HCT116 (cell line): ENCODE measurements around the gene SOX6. TPM values are rescaled to one million over a fixed set of nuclear protein-coding genes. Genes with fewer than 3 reads are reported as not detected.

Source experiments
- ATAC-seq: fragments of 200-7000 bp; cut with Tn5 transposase; 2 replicates; pipeline ENCODE4 v1.9.1; 2020; ENCODE audit warnings: mild to moderate bottlenecking, moderate library complexity
- BruUV-seq: library from RNA; stranded (reverse); fragments of 400-500 nt; replicated peaks from 2 replicates; lab custom pipeline; 2021; lab: Mats Ljungman, UMichigan
- CTCF ChIA-PET: fragments of 300-600 bp; sonication (Branson Sonifier 250); formaldehyde crosslinking; loops from one replicate; lab custom pipeline; 2021; ENCODE audit warnings: antibody characterized with exemption; lab: Charles Lee
- POLR2A ChIA-PET: fragments of 300-600, 350-600 bp; sonication (Branson Sonifier 250); formaldehyde crosslinking; loops from one replicate; lab custom pipeline; 2021; ENCODE audit warnings: antibody characterized with exemption; lab: Charles Lee
- RAD21 ChIA-PET, 2 experiments: fragments of 300-600 bp; sonication (Branson Sonifier 250); formaldehyde crosslinking; loops; one replicate each; lab custom pipeline; 2023; ENCODE audit warnings: low total read pairs in 2 of 2; ENCODE audit not compliant: uncharacterized antibody in 2 of 2, unreplicated experiment in 2 of 2, low non-redundant PET in 1 of 2; lab: Charles Lee
- DNase-seq: peaks from one replicate; pipeline ENCODE4 v3.0.0-alpha.2; 2010; ENCODE audit warnings: low read depth, low spot score
- H2AFZ ChIP-seq: fragments of 200-600 bp; shearing (Covaris generic), sonication (generic); 2 replicates; pipeline ENCODE4 v1.6.1; 2017; ENCODE audit warnings: low read depth, mixed run types, mixed read lengths, antibody characterized with exemption, low read length; ENCODE audit not compliant: poor library complexity, severe bottlenecking
- H3K27ac ChIP-seq: 2 replicates; pipeline ENCODE4 v1.5.1; 2012; ENCODE audit warnings: low read depth, low read length
- H3K27me3 ChIP-seq: fragments of 200-600 bp; sonication (generic); 2 replicates; pipeline ENCODE4 v1.6.1; 2016; ENCODE audit warnings: mixed run types, low read length, mixed read lengths; ENCODE audit not compliant: insufficient read depth
- H3K36me3 ChIP-seq, 2 experiments: fragments of 200-500 bp in 1 of 2; fragments of 200-600 bp in 1 of 2; sonication (Bioruptor generic) in 1 of 2; sonication (generic) in 1 of 2; 2 replicates each; pipeline versions ENCODE4 v1.5.1 to v1.6.1; 2014 to 2016; ENCODE audit warnings: low read length in 2 of 2, inconsistent platforms in 1 of 2, mixed read lengths in 1 of 2, mixed run types in 1 of 2; ENCODE audit not compliant: insufficient read depth in 2 of 2, control insufficient read depth in 1 of 2
- H3K4me1 ChIP-seq, 2 experiments: fragments of 200-600 bp in 1 of 2; sonication (generic) in 1 of 2; 2 replicates each; pipeline versions ENCODE4 v1.5.1 to v1.6.1; 2012 to 2017; ENCODE audit warnings: low read length in 2 of 2, inconsistent platforms in 1 of 2, mild to moderate bottlenecking in 1 of 2, mixed read lengths in 1 of 2, mixed run types in 1 of 2, moderate library complexity in 1 of 2; ENCODE audit not compliant: insufficient read depth in 2 of 2, control insufficient read depth in 1 of 2
- H3K4me2 ChIP-seq: fragments of 200-600 bp; sonication (generic); 2 replicates; pipeline ENCODE4 v1.6.1; 2017; ENCODE audit warnings: mixed run types, low read length, mixed read lengths
- H3K4me3 ChIP-seq, 2 experiments: fragments of 200-600 bp in 1 of 2; sonication (generic) in 1 of 2; replicated peaks in 1 of 2; 2 replicates each; pipeline ENCODE4 v1.5.1; 2011 to 2016; ENCODE audit warnings: low read length in 2 of 2, control low read depth in 1 of 2, low read depth in 1 of 2, mild to moderate bottlenecking in 1 of 2, mixed read lengths in 1 of 2, mixed run types in 1 of 2
- H3K79me2 ChIP-seq: fragments of 200-600 bp; sonication (generic); 2 replicates; pipeline ENCODE4 v1.6.1; 2017; ENCODE audit warnings: mild to moderate bottlenecking, mixed run types, low read length, moderate library complexity, mixed read lengths; ENCODE audit not compliant: insufficient read depth
- H3K9ac ChIP-seq: fragments of 200-600 bp; sonication (generic); 2 replicates; pipeline ENCODE4 v1.6.1; 2016; ENCODE audit warnings: low read length, mixed read lengths
- H3K9me2 ChIP-seq: fragments of 200-600 bp; sonication (generic), shearing (Covaris generic); 2 replicates; pipeline ENCODE4 v1.6.1; 2017; ENCODE audit warnings: mixed run types, mild to moderate bottlenecking, moderate library complexity; ENCODE audit not compliant: insufficient read depth
- H3K9me3 ChIP-seq, 2 experiments: fragments of 200-500 bp in 1 of 2; fragments of 200-600 bp in 1 of 2; sonication (Bioruptor generic) in 1 of 2; sonication (generic) in 1 of 2; 2 replicates each; pipeline ENCODE4 v1.6.1; 2014 to 2017; ENCODE audit warnings: low read length in 2 of 2, mixed read lengths in 2 of 2, inconsistent platforms in 1 of 2, low read depth in 1 of 2, mild to moderate bottlenecking in 1 of 2, mixed run types in 1 of 2, moderate library complexity in 1 of 2; ENCODE audit not compliant: control insufficient read depth in 1 of 2, insufficient read depth in 1 of 2
- H4K20me1 ChIP-seq: fragments of 200-600 bp; sonication (generic), shearing (Covaris generic); 2 replicates; pipeline ENCODE4 v1.6.1; 2017; ENCODE audit warnings: mixed run types, mild to moderate bottlenecking, moderate library complexity; ENCODE audit not compliant: insufficient read depth
- ATF3 ChIP-seq: IDR thresholded peaks from 2 replicates; pipeline ENCODE4 v1.6.1; 2012
- CEBPB ChIP-seq: IDR thresholded peaks from 2 replicates; pipeline ENCODE4 v1.6.1; 2012; ENCODE audit warnings: low read depth
- ELF1 ChIP-seq: IDR thresholded peaks from 2 replicates; pipeline ENCODE4 v1.6.1; 2012; ENCODE audit warnings: low read depth, borderline replicate concordance
- EZH2 ChIP-seq: fragments of 200-600 bp; sonication (generic); IDR thresholded peaks from 2 replicates; pipeline ENCODE4 v1.6.1; 2017; ENCODE audit warnings: antibody characterized with exemption, mixed run types
- FOSL1 ChIP-seq: IDR thresholded peaks from 2 replicates; pipeline ENCODE4 v1.6.1; 2012; ENCODE audit warnings: low read depth
- JUND ChIP-seq: IDR thresholded peaks from 2 replicates; pipeline ENCODE4 v1.6.1; 2012
- POLR2A ChIP-seq: IDR thresholded peaks from 2 replicates; pipeline ENCODE4 v1.7.0; 2011; ENCODE audit warnings: borderline replicate concordance; ENCODE audit not compliant: insufficient read depth, insufficient read length; ENCODE audit errors: extremely low read depth
- POLR2AphosphoS5 ChIP-seq: IDR thresholded peaks from 2 replicates; pipeline ENCODE4 v1.6.1; 2011; ENCODE audit warnings: mild to moderate bottlenecking, low read depth, low read length, moderate library complexity
- SIN3A ChIP-seq: IDR thresholded peaks from 2 replicates; pipeline ENCODE4 v1.6.1; 2012; ENCODE audit warnings: low read depth
- ZFX ChIP-seq: fragments of 450-650 bp; IDR thresholded peaks from 2 replicates; pipeline ENCODE4 v1.6.1; 2017
- intact Hi-C: fragments of 100-400 bp; cut with micrococcal nuclease; formaldehyde crosslinking; loops from 2 replicates; pipeline ENCODE4 v1.10.0; 2022
- total RNA-seq: library from RNA; stranded (reverse); gene quantifications from one replicate; pipeline ENCODE4 v1.2.1, GENCODE V29; 2021; ENCODE audit not compliant: unreplicated experiment

The SOX6 gene
- total RNA-seq, 1 experiment from 2014 or later, result 0.81 TPM

GRCh38 chr11:15969281-15969680, 387.1 kb downstream of the SOX6 start:
- Histone ChIP-seq H3K79me2 (no peaks in the 10 kb centered on the region), H3K9ac (no peak overlapping the region)
- ChIA-PET RAD21 (no interaction called here), CTCF (interaction anchor here (1.4 to 2.6 kb wide), 2 partner anchors 19 to 815 kb away, joined by 3 to 11 read pairs; no protein-coding TSS in a partner anchor)
- TF ChIP-seq JUND (0 out of 2 replicates have a peak, but pooled peaks have one; percentile 15), POLR2A (no peak), POLR2AphosphoS5 (no peak), ATF3 (no peak), FOSL1 (peak; percentile 19; the same call in 1 of the 2 replicates), EZH2 (no peak), ELF1 (no peak), CEBPB (no peak)
- TF ChIP-seq, all 23 proteins: peak for 2
- no peaks in the 10 kb centered on the region for H3K9me2 ChIP-seq
- intact Hi-C loops, result no loop called here
- no TSS peak for BruUV-seq
- peak overlapping the region; percentile 55 for H3K4me2 ChIP-seq
- H3K27ac ChIP-seq, result no peak overlapping the region
- H3K4me1 ChIP-seq, result peaks cover 2 to 6% of the 10 kb centered on the region in 2 experiments; a peak in 2 of 4 replicates
- H2AFZ ChIP-seq, result peak overlapping the region; percentile 76
- H3K36me3 ChIP-seq, result no peaks in the 10 kb centered on the region
- no peaks in the 10 kb centered on the region for H3K9me3 ChIP-seq
- DNase-seq (no peak), ATAC-seq (no peak)
- POLR2A ChIA-PET, result no interaction called here
- no peaks in the 10 kb centered on the region for H3K27me3 ChIP-seq
- no peak overlapping the region for H3K4me3 ChIP-seq
- no peaks in the 10 kb centered on the region for H4K20me1 ChIP-seq

- BruUV-seq, result no TSS peak
- POLR2A ChIA-PET, result no interaction called here
Observed at GRCh38 chr11:15968461-15969130, 387.8 kb downstream of the SOX6 start.

More at GRCh38 chr11:15968461-15969130, 387.8 kb downstream of the SOX6 start:
- H3K9me2 ChIP-seq, result no peaks in the 10 kb centered on the region
- intact Hi-C loops, result no loop called here
- no peak overlapping the region for H3K4me2 ChIP-seq
- TF ChIP-seq ZFX (no peak), SIN3A (no peak), POLR2AphosphoS5 (no peak), CEBPB (no peak)
- no peaks in the 10 kb centered on the region for H3K27me3 ChIP-seq
- no peaks in the 10 kb centered on the region for H3K36me3 ChIP-seq
- H3K27ac ChIP-seq, result no peak overlapping the region
- CTCF ChIA-PET, result interaction anchor here (1.4 to 2.6 kb wide), 2 partner anchors 20 to 815 kb away, joined by 3 to 11 read pairs; no protein-coding TSS in a partner anchor
- no peak overlapping the region for H3K9ac ChIP-seq
- H2AFZ ChIP-seq, result no peak overlapping the region
- peaks cover 2 to 8% of the 10 kb centered on the region in 2 experiments; a peak in 2 of 4 replicates for H3K4me1 ChIP-seq
- no peaks in the 10 kb centered on the region for H3K79me2 ChIP-seq
- H3K4me3 ChIP-seq, result no peak overlapping the region
- no peaks in the 10 kb centered on the region for H3K9me3 ChIP-seq
- RAD21 ChIA-PET, result no interaction called here
- DNase-seq (no peak), ATAC-seq (no peak)
- H4K20me1 ChIP-seq, result no peaks in the 10 kb centered on the region
